ENCODE results near the gene VKORC1. TPM values are rescaled to one million over a fixed set of nuclear protein-coding genes. Genes with fewer than 3 reads are reported as not detected.

Gene VKORC1
- total RNA-seq, 4 donors from 2014 or later = 20.6 to 207 (median 102) TPM

DNA sequence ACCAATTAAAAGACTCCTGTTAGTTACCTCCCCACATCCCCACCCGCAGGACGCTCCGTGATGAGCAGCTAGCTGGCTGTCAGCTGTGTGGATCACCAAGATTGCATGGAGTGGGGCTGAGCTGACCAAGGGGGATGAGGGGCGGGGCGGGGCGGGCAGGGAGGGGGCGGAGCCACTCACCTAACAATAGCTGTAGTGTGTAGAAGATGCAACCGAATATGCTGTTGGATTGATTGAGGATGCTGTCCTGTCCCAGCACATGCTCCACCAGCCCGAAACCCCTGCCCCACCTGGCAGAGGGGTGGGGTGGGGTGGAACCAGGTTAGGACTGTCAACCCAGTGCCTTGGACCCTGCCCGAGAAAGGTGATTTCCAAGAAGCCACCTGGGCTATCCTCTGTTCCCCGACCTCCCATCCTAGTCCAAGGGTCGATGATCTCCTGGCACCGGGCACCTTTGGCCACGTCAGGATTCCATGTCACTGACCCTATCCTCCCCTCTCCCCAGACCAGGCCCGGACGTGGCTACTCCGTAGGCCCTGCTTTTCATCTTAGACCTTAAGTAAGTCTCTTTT lies 1.4 kb downstream of the VKORC1 start:
- peaks cover 0 to 19% (median 13%) of the 10 kb centered on the region in 4 donors for H3K4me1 ChIP-seq
- no peaks in the 10 kb centered on the region for H3K9me3 ChIP-seq
- TF ChIP-seq, protein P1, sequence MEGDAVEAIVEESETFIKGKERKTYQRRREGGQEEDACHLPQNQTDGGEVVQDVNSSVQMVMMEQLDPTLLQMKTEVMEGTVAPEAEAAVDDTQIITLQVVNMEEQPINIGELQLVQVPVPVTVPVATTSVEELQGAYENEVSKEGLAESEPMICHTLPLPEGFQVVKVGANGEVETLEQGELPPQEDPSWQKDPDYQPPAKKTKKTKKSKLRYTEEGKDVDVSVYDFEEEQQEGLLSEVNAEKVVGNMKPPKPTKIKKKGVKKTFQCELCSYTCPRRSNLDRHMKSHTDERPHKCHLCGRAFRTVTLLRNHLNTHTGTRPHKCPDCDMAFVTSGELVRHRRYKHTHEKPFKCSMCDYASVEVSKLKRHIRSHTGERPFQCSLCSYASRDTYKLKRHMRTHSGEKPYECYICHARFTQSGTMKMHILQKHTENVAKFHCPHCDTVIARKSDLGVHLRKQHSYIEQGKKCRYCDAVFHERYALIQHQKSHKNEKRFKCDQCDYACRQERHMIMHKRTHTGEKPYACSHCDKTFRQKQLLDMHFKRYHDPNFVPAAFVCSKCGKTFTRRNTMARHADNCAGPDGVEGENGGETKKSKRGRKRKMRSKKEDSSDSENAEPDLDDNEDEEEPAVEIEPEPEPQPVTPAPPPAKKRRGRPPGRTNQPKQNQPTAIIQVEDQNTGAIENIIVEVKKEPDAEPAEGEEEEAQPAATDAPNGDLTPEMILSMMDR (IDR thresholded peaks at IDR 0.05) = no peak
- TF ChIP-seq POLR2A (IDR thresholded peaks at IDR 0.05) = peak in 1 of 2 donors; percentile 52
- H3K4me3 ChIP-seq = peak overlapping the region in 2 of 4 donors; percentile 70 to 71
- H3K27ac ChIP-seq = peak overlapping the region in 1 of 4 donors; percentile 67
- H3K36me3 ChIP-seq = peaks cover 0 to 31% (median 0%) of the 10 kb centered on the region in 3 donors
- no peaks in the 10 kb centered on the region for H3K27me3 ChIP-seq
- peak in 2 of 3 donors; percentile 71 to 81 for DNase-seq

DNA sequence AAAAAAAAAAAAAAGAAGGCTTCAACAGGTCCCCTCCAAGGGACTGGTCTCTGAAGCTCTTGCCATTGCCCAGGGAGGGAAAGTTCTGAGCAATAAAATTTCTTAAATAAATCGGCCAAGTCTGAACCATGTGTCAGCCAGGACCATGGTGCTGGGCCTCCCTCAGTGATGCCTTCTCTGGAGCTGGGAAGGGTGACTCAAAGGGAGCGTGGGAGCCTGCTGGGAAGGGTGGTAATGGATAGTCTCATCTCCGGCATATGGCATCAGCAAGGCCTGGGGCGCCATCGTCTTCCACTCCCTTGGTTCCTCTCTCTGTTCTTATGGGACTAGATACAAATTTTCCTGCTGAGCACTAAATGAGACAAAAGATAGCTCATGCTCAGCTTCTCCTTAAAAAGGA lies 2.3 kb downstream of the VKORC1 start:
- Histone ChIP-seq H3K27me3 (no peaks in the 10 kb centered on the region), H3K27ac (no peak overlapping the region), H3K9me3 (no peaks in the 10 kb centered on the region), H3K4me3 (no peak overlapping the region), H3K4me1 (peaks cover 0 to 19% (median 13%) of the 10 kb centered on the region in 4 donors), H3K36me3 (peaks cover 0 to 31% (median 0%) of the 10 kb centered on the region in 3 donors)
- TF ChIP-seq, protein P1 (IDR thresholded peaks at IDR 0.05) = no peak
- no peak for TF ChIP-seq POLR2A (IDR thresholded peaks at IDR 0.05)
- no peak for DNase-seq

DNA sequence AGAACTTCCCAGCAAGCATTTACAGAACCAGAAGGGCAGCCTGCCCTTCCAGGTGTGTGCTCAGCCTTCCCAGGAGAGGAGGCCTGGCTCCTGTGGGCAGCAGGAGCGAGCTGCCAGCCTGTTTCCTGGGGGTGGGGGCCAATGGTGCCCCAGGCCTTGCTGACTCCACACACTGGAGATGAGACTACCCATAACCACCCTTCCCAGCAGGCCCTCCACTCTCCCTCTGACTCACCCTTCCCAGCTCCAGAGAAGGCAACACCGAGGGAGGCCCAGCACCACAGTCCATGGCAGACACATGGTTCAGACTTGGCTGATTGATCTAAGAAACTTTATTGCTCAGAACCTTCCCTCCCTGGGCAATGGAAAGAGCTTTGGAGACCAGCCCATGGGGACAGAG lies 4.1 kb downstream of the VKORC1 start:
- Histone ChIP-seq H3K27me3 (no peaks in the 10 kb centered on the region), H3K36me3 (peaks cover 0 to 41% (median 0%) of the 10 kb centered on the region in 3 donors), H3K27ac (no peak overlapping the region), H3K4me1 (peaks cover 0 to 15% (median 9%) of the 10 kb centered on the region in 4 donors), H3K9me3 (no peaks in the 10 kb centered on the region), H3K4me3 (no peak overlapping the region)
- DNase-seq = no peak
- TF ChIP-seq POLR2A (IDR thresholded peaks at IDR 0.05) = no peak
- TF ChIP-seq, protein P1 (IDR thresholded peaks at IDR 0.05) = no peak

DNA sequence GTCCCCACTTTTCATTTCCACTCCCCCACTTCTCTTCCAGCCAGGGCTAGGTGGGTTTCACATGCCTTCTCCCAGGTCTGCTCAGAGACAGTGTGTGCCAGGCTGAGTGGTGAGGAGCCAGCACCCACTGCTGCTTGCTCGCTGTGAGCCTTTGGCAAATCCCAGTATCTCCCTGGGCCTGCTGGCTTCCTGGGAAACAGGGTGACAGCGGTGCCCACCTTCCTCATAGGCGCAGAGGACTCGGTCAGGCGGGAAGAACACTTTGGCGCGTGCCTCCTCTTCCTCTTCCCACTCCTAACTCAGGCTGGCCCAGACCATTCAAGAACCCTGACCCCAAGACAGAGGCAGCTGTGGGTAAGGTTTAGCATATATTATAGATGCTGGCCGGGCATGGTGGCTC lies 5.4 kb downstream of the VKORC1 start:
- no peak for DNase-seq
- Histone ChIP-seq H3K4me1 (peaks cover 0 to 6% (median 3%) of the 10 kb centered on the region in 4 donors), H3K9me3 (no peaks in the 10 kb centered on the region), H3K4me3 (no peak overlapping the region), H3K36me3 (peaks cover 0 to 46% (median 0%) of the 10 kb centered on the region in 3 donors), H3K27ac (no peak overlapping the region), H3K27me3 (no peaks in the 10 kb centered on the region)
- TF ChIP-seq POLR2A (IDR thresholded peaks at IDR 0.05) = no peak
- TF ChIP-seq, protein P1 (IDR thresholded peaks at IDR 0.05) = no peak

DNA sequence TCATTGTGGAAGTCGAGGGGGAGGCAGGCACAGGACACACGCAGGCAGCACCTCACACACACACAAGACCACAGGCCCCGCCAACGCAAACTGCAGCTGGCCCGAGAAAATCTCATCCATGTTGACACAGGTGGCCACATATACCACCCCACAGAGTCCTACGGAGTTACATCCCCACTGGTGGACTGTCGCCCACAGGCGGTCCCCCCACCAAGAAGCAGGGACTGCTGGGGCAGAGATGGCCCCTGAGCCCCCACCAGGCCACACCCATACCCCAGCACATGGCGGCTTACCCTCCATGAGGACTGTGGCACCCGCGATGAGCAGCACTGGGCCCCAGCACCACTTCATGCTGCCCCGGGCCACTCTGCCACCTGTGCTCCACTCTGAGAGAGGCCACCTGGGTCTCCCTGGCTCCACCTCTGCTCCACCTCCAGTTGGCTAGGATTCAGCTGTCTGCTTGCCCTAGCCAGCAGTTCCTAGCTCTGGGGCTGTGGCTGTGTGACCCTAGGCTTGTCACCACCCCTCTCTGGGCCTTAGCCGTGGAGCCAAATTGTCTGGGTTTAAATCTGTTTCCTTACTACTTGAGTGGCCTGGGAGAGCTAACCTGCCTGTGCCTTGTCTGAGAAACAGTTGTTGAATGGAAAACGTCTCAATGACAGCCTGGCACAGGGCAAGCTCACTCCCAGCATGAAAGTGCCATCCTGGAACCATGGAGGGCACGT lies 6.0 kb downstream of the VKORC1 start, which contains the start of gene PRSS53:
TSS of gene PRSS53 (minus strand) at position 485 of the 725 bp plus-strand sequence. CDS start at position 351, 134 bp downstream.
- Histone ChIP-seq H3K27ac (no peak within 1 kb of the TSS), H3K9me3 (no peaks in the 10 kb centered on the region), H3K36me3 (peaks cover 0 to 47% (median 0%) of the 10 kb centered on the region in 3 donors), H3K4me1 (peaks cover 0 to 6% (median 0%) of the 10 kb centered on the region in 4 donors), H3K4me3 (no peak within 1 kb of the TSS), H3K27me3 (no peaks in the 10 kb centered on the region)
- TF ChIP-seq POLR2A (IDR thresholded peaks at IDR 0.05) = no peak
- TF ChIP-seq, protein P1 (IDR thresholded peaks at IDR 0.05) = no peak
- no peak for DNase-seq

All from Peyer's patch (tissue), 4 donors.